GM12878 (cell line): ENCODE measurements around the gene RNF115. TPM values are rescaled to one million over a fixed set of nuclear protein-coding genes. Genes with fewer than 3 reads are reported as not detected.

Experiments used
- ATAC-seq: fragments of 200-7000 bp; cut with Tn5 transposase; 3 replicates; pipeline ENCODE4 v1.9.1; 2020; ENCODE audit warnings: mild to moderate bottlenecking, moderate library complexity
- BruUV-seq: library from RNA; stranded (reverse); fragments of 400-500 nt; replicated peaks from 2 replicates; lab custom pipeline; 2021; lab: Mats Ljungman, UMichigan
- CTCF ChIA-PET: fragments of 300-600 bp; sonication (Branson Sonifier 250); formaldehyde crosslinking; extraction: SDS; loops from one replicate; lab custom pipeline; 2021; ENCODE audit warnings: inconsistent platforms; lab: Yijun Ruan, JAX
- POLR2A ChIA-PET: fragments of 350-600 bp; formaldehyde crosslinking; extraction: SDS; loops from one replicate; lab custom pipeline; 2021; ENCODE audit warnings: inconsistent platforms; lab: Charles Lee
- RAD21 ChIA-PET: fragments of 300-600 bp; sonication (Branson Sonifier 250); formaldehyde crosslinking; loops from one replicate; lab custom pipeline; 2023; ENCODE audit warnings: antibody characterized with exemption; ENCODE audit not compliant: unreplicated experiment; lab: Charles Lee
- SMC1A ChIA-PET: fragments of 300-600 bp; sonication (Branson Sonifier 250); formaldehyde crosslinking; loops from one replicate; lab custom pipeline; 2023; ENCODE audit not compliant: unreplicated experiment, uncharacterized antibody; lab: Charles Lee
- DNase-seq: peaks from one replicate; pipeline ENCODE4 v3.0.0-alpha.2; 2011; ENCODE audit warnings: low read depth, low spot score
- FAIRE-seq: peaks from 3 replicates; lab custom pipeline; 2011; peaks lifted over from hg19 to GRCh38; lab: Jason Lieb, UNC
- H2AFZ ChIP-seq: 2 replicates; pipeline ENCODE4 v1.6.0; 2011; ENCODE audit warnings: low read depth, low read length, control low read depth; ENCODE audit not compliant: control insufficient read depth
- H3K27ac ChIP-seq: 2 replicates; pipeline ENCODE4 v1.5.1; 2011; ENCODE audit warnings: control low read depth; ENCODE audit not compliant: control insufficient read depth, insufficient read depth
- H3K27me3 ChIP-seq, 2 experiments: replicated peaks in 1 of 2; 2 replicates each; pipeline versions ENCODE4 v1.6.0 to v1.6.1; 2011; ENCODE audit warnings: low read length in 1 of 2; ENCODE audit not compliant: control insufficient read depth in 2 of 2, insufficient read depth in 2 of 2
- H3K36me3 ChIP-seq, 2 experiments: 2 replicates each; pipeline ENCODE4 v1.5.1; 2011; ENCODE audit warnings: low read length in 1 of 2; ENCODE audit not compliant: control insufficient read depth in 2 of 2, insufficient read depth in 2 of 2
- H3K4me1 ChIP-seq: 2 replicates; pipeline ENCODE4 v1.6.1; 2011; ENCODE audit warnings: mild to moderate bottlenecking, low read length, moderate library complexity, mixed read lengths; ENCODE audit not compliant: control insufficient read depth, insufficient read depth
- H3K4me2 ChIP-seq: 2 replicates; pipeline ENCODE4 v1.6.0; 2011; ENCODE audit warnings: control low read depth; ENCODE audit not compliant: control insufficient read depth, insufficient read depth
- H3K4me3 ChIP-seq: fragments of 200-600 bp; sonication (generic); 2 replicates; pipeline ENCODE4 v1.5.1; 2016
- H3K79me2 ChIP-seq: 2 replicates; pipeline ENCODE4 v1.6.0; 2011; ENCODE audit warnings: low read length; ENCODE audit not compliant: control insufficient read depth, insufficient read depth
- H3K9ac ChIP-seq: 2 replicates; pipeline ENCODE4 v1.8.0; 2011; ENCODE audit warnings: low read length, control low read depth, mixed read lengths; ENCODE audit not compliant: control insufficient read depth, insufficient read depth
- H3K9me3 ChIP-seq: replicated peaks from 3 replicates; pipeline ENCODE4 v1.5.1; 2011; ENCODE audit warnings: mild to moderate bottlenecking, low read length; ENCODE audit not compliant: control insufficient read depth, insufficient read depth
- H4K20me1 ChIP-seq: 2 replicates; pipeline ENCODE4 v1.6.0; 2011; ENCODE audit not compliant: control insufficient read depth, insufficient read depth
- BACH1 ChIP-seq: fragments of 450-650 bp; IDR thresholded peaks from 2 replicates; pipeline ENCODE4 v1.6.1; 2017; ENCODE audit warnings: mild to moderate bottlenecking, borderline replicate concordance
- E4F1 ChIP-seq: fragments of 450-650 bp; IDR thresholded peaks from 2 replicates; pipeline ENCODE4 v1.6.1; 2018; ENCODE audit warnings: borderline replicate concordance, mild to moderate bottlenecking; ENCODE audit not compliant: partially characterized antibody
- EGR1 ChIP-seq, 2 experiments: IDR thresholded peaks; 1 replicate in 1 of 2; 2 replicates in 1 of 2; pipeline ENCODE4 v1.6.1; 2011 to 2012; ENCODE audit warnings: low read depth in 2 of 2, low read length in 2 of 2, borderline replicate concordance in 1 of 2, mild to moderate bottlenecking in 1 of 2, moderate library complexity in 1 of 2
- GABPA ChIP-seq: IDR thresholded peaks from 2 replicates; pipeline ENCODE4 v1.6.1; 2014; ENCODE audit warnings: antibody characterized with exemption, low read depth, mild to moderate bottlenecking, inconsistent platforms
- HDAC2 ChIP-seq: fragments of 200-600 bp; sonication (generic); IDR thresholded peaks from 2 replicates; pipeline ENCODE4 v1.6.1; 2017
- HSF1 ChIP-seq: fragments of 150-350 bp; IDR thresholded peaks from 2 replicates; pipeline ENCODE4 v1.6.1; 2014; ENCODE audit warnings: mild to moderate bottlenecking, low read depth, low read length
- JUNB ChIP-seq: IDR thresholded peaks from 2 replicates; pipeline ENCODE4 v1.6.1; 2016; ENCODE audit warnings: antibody characterized with exemption, mild to moderate bottlenecking
- PAX8 ChIP-seq: fragments of 450-650 bp; IDR thresholded peaks from 2 replicates; pipeline ENCODE4 v1.6.1; 2017; ENCODE audit warnings: mild to moderate bottlenecking, moderate library complexity
- PML ChIP-seq: IDR thresholded peaks from 2 replicates; pipeline ENCODE4 v1.6.1; 2012; ENCODE audit warnings: low read length, inconsistent platforms
- PRDM15 ChIP-seq: fragments of 450-650 bp; formaldehyde crosslinking; IDR thresholded peaks from 2 replicates; pipeline ENCODE4 v1.4.0; 2020; ENCODE audit warnings: mild to moderate bottlenecking, moderate library complexity
- RB1 ChIP-seq: fragments of 450-650 bp; formaldehyde crosslinking; IDR thresholded peaks from 2 replicates; pipeline ENCODE4 v1.6.1; 2017; ENCODE audit warnings: mild to moderate bottlenecking, borderline replicate concordance
- SMC3 ChIP-seq: IDR thresholded peaks from 2 replicates; pipeline ENCODE4 v1.6.1; 2011; ENCODE audit warnings: low read length, improper control_type of control experiment, borderline replicate concordance
- TCF12 ChIP-seq: IDR thresholded peaks from 2 replicates; pipeline ENCODE4 v1.6.1; 2011; ENCODE audit warnings: low read depth, mild to moderate bottlenecking, low read length
- ZBTB11 ChIP-seq: fragments of 450-650 bp; formaldehyde crosslinking; IDR thresholded peaks from 2 replicates; pipeline ENCODE4 v1.5.0; 2022; ENCODE audit warnings: mild to moderate bottlenecking, missing genetic modification characterization
- ZNF24 ChIP-seq: fragments of 450-650 bp; IDR thresholded peaks from 2 replicates; pipeline ENCODE4 v1.6.1; 2017; ENCODE audit warnings: antibody characterized with exemption, mild to moderate bottlenecking
- WGBS: methylation state at CpG from one replicate; pipeline ENCODE4 v1.1.6; 2016; ENCODE audit warnings: low lambda C conversion rate; ENCODE audit not compliant: insufficient replicate concordance, insufficient coverage; ENCODE audit errors: missing lambda C conversion rate; 5-methylcytosine and 5-hydroxymethylcytosine counted together
- in situ Hi-C: fragments of 300-500 bp; cut with MboI; formaldehyde crosslinking; loops from 9 replicates; pipeline ENCODE4 v1.14.3; 2018; ENCODE audit warnings: mixed read lengths
- intact Hi-C: fragments of 100-400 bp; cut with micrococcal nuclease; formaldehyde crosslinking; loops from one replicate; pipeline ENCODE4 v1.14.2; 2022; ENCODE audit not compliant: unreplicated experiment
- polyA plus RNA-seq, 11 experiments: library from polyadenylated mRNA; depleted of rRNA in 4 of 11; unstranded in 6 of 11; stranded (reverse) in 5 of 11; fragments of >200 nt; fragmentation: Nextera tagmentation in 4 of 11; fragmentation: Illumina TruSeq in 1 of 11; extraction: Ambion mirVana in 4 of 11; extraction: Trizol in 1 of 11; gene quantifications; 1 replicate in 1 of 11; 2 replicates in 10 of 11; pipeline versions ENCODE4 v1.2.1 to v1.2.3, GENCODE V29; 2011 to 2016; ENCODE audit warnings: inconsistent platforms in 2 of 11, missing spikeins in 2 of 11, low read depth in 1 of 11
- total RNA-seq, 4 experiments: library from RNA; depleted of rRNA in 3 of 4; stranded (reverse); fragments of >200 nt in 3 of 4; fragmentation: Illumina TruSeq in 1 of 4; extraction: Trizol in 1 of 4; gene quantifications; 2 replicates each; pipeline versions ENCODE4 v1.2.1 to v1.2.3, GENCODE V29; 2013 to 2021

The RNF115 gene
- total and polyA plus RNA-seq, 10 of the 15 experiments (the other 5 are each of a cell fraction or from before 2014, with no cell fraction given), result 3.4 to 22.0 (median 12.9) TPM

- SMC1A ChIA-PET, result no interaction called here
- FAIRE-seq, result no peak
- no peak for TF ChIP-seq PRDM15
- TF ChIP-seq E4F1, result no peak
- TF ChIP-seq EGR1 (IDR thresholded peaks at IDR 0.05; ENCODE audit: borderline replicate concordance in 1 of 2, low read depth in 2 of 2, low read length in 2 of 2), result no peak
- TF ChIP-seq HSF1, result no peak
- TF ChIP-seq PML, result no peak
- TF ChIP-seq PAX8, result no peak
- no peak for TF ChIP-seq HDAC2
- TF ChIP-seq JUNB, result no peak
- TF ChIP-seq ZBTB11 (CRISPR knock-in tag), result no peak
- TF ChIP-seq SMC3, result no peak
- TF ChIP-seq TCF12, result no peak
- no peak for TF ChIP-seq RB1
- TF ChIP-seq BACH1, result no peak
- TF ChIP-seq ZNF24, result no peak
- TF ChIP-seq GABPA, result no peak
Observed at GRCh38 chr1:145740269-145740668, 83.6 kb downstream of the RNF115 start.

More at GRCh38 chr1:145740269-145740668, 83.6 kb downstream of the RNF115 start:
- no TSS peak for BruUV-seq
- Histone ChIP-seq H3K27me3 (no peaks in the 10 kb centered on the region), H2AFZ (no peak overlapping the region), H3K4me1 (no peaks in the 10 kb centered on the region), H4K20me1 (no peaks in the 10 kb centered on the region), H3K4me3 (no peak overlapping the region), H3K9me3 (no peaks in the 10 kb centered on the region), H3K36me3 (peaks cover 0 to 10% of the 10 kb centered on the region in 2 experiments; a peak in 2 of 4 replicates), H3K9ac (no peak overlapping the region), H3K4me2 (no peak overlapping the region), H3K27ac (no peak overlapping the region), H3K79me2 (no peaks in the 10 kb centered on the region)
- ATAC-seq (no peak), DNase-seq (no peak)
- intact Hi-C loops, result no loop called here
- RAD21 ChIA-PET, result no interaction called here
- in situ Hi-C loops, result no loop called here
- 68% methylated on average over 4 of the region's 4 CpGs for WGBS
- POLR2A ChIA-PET, result no interaction called here
- CTCF ChIA-PET, result interaction anchor here (1.6 kb wide), 1 partner anchor 271 kb away, joined by 3 read pairs; no protein-coding TSS in a partner anchor
